Kidney tubule cell (primary cell): ENCODE results near the gene TAF1D.
A peak's percentile ranks its signal among the peaks of the same experiment; 100 is the strongest.
"Not testable (repeated sequence)": the region's sequence is repeated elsewhere in the genome, so short reads cannot be mapped to it uniquely, and the experiment has no call there.

Source experiments
- DNase-seq: peaks from one replicate; pipeline ENCODE4 v3.0.0-alpha.2; 2018; ENCODE audit warnings: low spot score

The TAF1D gene

GRCh38 chr11:93741094-93741881 lies at the start of gene TAF1D, which contains the start of gene C11orf54:
TSS of gene TAF1D (minus strand) at chr11:93741495. CDS start at chr11:93739304, 2,191 bp downstream.
TSS of gene C11orf54 (plus strand) at chr11:93741672. CDS start at chr11:93747394, 5,722 bp downstream.
- DNase-seq: peak; percentile 98

- DNase-seq: no peak
Measured at GRCh38 chr11:93784935-93785360, 43.7 kb upstream of the TAF1D start.

- DNase-seq: peak; percentile 94
Measured at GRCh38 chr11:93784145-93784934, 43.0 kb upstream of the TAF1D start, which contains the start of gene MED17. TSS of gene MED17 (plus strand) at chr11:93784282. CDS start at chr11:93784514, 232 bp downstream.

GRCh38 chr11:93783765-93784144 lies 42.5 kb upstream of the TAF1D start:
- DNase-seq: no peak

GRCh38 chr11:93783362-93783761 lies 42.1 kb upstream of the TAF1D start:
- DNase-seq: no peak

GRCh38 chr11:93775289-93775688 lies 34.0 kb upstream of the TAF1D start:
- no peak for DNase-seq

- not testable (repeated sequence) for DNase-seq
Measured at GRCh38 chr11:93774560-93774959, 33.3 kb upstream of the TAF1D start.

GRCh38 chr11:93773601-93774200 lies 32.4 kb upstream of the TAF1D start:
- no peak for DNase-seq

GRCh38 chr11:93773045-93773477 lies 31.8 kb upstream of the TAF1D start:
- DNase-seq: no peak

- no peak for DNase-seq
Measured at GRCh38 chr11:93772123-93772522, 30.8 kb upstream of the TAF1D start.

- DNase-seq: no peak
Measured at GRCh38 chr11:93770160-93770559, 28.9 kb upstream of the TAF1D start.

GRCh38 chr11:93767018-93767417 lies 25.7 kb upstream of the TAF1D start:
- no peak for DNase-seq

- DNase-seq: no peak
Measured at GRCh38 chr11:93766504-93766903, 25.2 kb upstream of the TAF1D start.

GRCh38 chr11:93765551-93765950 lies 24.3 kb upstream of the TAF1D start:
- no peak for DNase-seq

GRCh38 chr11:93761910-93762309 lies 20.6 kb upstream of the TAF1D start:
- no peak for DNase-seq

GRCh38 chr11:93759123-93759522 lies 17.8 kb upstream of the TAF1D start:
- not testable (repeated sequence) for DNase-seq

GRCh38 chr11:93757924-93758865 lies 16.9 kb upstream of the TAF1D start:
- no peak for DNase-seq

- DNase-seq: no peak
Measured at GRCh38 chr11:93757301-93757700, 16.0 kb upstream of the TAF1D start.

GRCh38 chr11:93756748-93757147 lies 15.5 kb upstream of the TAF1D start:
- no peak for DNase-seq

GRCh38 chr11:93753241-93753640 lies 11.9 kb upstream of the TAF1D start:
- DNase-seq: no peak

GRCh38 chr11:93751001-93751400 lies 9.7 kb upstream of the TAF1D start:
- DNase-seq: no peak
